Effector memory CD4-positive, alpha-beta T cell (primary cell): ENCODE results near the gene MCM8.

Source experiments
- DNase-seq, 3 donors: peaks; one replicate each; pipeline ENCODE4 v3.0.0-alpha.2; 2020
- H3K27ac ChIP-seq: 2 replicates; pipeline ENCODE4 v1.7.0; 2013; ENCODE audit warnings: mild to moderate bottlenecking, low read length, moderate library complexity; ENCODE audit not compliant: insufficient read depth, poor library complexity, severe bottlenecking
- H3K27me3 ChIP-seq: replicated peaks from 2 replicates; pipeline ENCODE4 v1.7.0; 2013; ENCODE audit warnings: mild to moderate bottlenecking, low read length; ENCODE audit not compliant: insufficient read depth, control insufficient read depth, poor library complexity, severe bottlenecking
- H3K36me3 ChIP-seq: 2 replicates; pipeline ENCODE4 v1.7.0; 2013; ENCODE audit warnings: mild to moderate bottlenecking, low read length, moderate library complexity; ENCODE audit not compliant: control insufficient read depth, insufficient read depth
- H3K4me1 ChIP-seq: 2 replicates; pipeline ENCODE4 v1.7.0; 2013; ENCODE audit warnings: low read length, mild to moderate bottlenecking; ENCODE audit not compliant: control insufficient read depth, insufficient read depth, poor library complexity, severe bottlenecking
- H3K4me3 ChIP-seq: 2 replicates; pipeline ENCODE4 v1.7.0; 2013; ENCODE audit warnings: low read length, low read depth, mild to moderate bottlenecking; ENCODE audit not compliant: insufficient read depth, poor library complexity, severe bottlenecking
- H3K9me3 ChIP-seq: 2 replicates; pipeline ENCODE4 v1.7.0; 2013; ENCODE audit warnings: mild to moderate bottlenecking, low read length, moderate library complexity; ENCODE audit not compliant: control insufficient read depth

The MCM8 gene

DNA sequence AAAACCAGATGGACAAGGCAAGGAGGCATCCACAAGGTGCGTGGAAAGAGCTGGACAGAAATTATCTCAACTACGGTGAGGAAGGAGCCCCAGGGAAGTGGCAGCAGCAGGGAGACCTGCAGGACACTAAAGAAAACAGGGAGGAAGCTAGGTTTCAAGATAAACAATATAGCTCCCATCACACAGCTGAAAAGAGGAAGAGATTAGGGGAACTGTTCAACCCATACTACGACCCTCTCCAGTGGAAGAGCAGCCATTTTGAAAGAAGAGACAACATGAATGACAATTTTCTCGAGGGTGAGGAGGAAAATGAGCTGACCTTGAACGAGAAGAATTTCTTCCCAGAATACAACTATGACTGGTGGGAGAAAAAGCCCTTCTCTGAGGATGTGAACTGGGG is 27.0 kb upstream of the MCM8 start:
- H3K9me3 ChIP-seq: no peaks in the 10 kb centered on the region
- H3K4me3 ChIP-seq: no peak overlapping the region
- no peaks in the 10 kb centered on the region for H3K4me1 ChIP-seq
- H3K36me3 ChIP-seq: no peaks in the 10 kb centered on the region
- no peaks in the 10 kb centered on the region for H3K27me3 ChIP-seq
- H3K27ac ChIP-seq: no peak overlapping the region
- DNase-seq: no peak

GRCh38 chr20:5925551-5925950 is 24.9 kb upstream of the MCM8 start:
- DNase-seq: no peak
- H3K27ac ChIP-seq: no peak overlapping the region
- H3K36me3 ChIP-seq: no peaks in the 10 kb centered on the region
- H3K27me3 ChIP-seq: no peaks in the 10 kb centered on the region
- H3K4me3 ChIP-seq: no peak overlapping the region
- H3K9me3 ChIP-seq: no peaks in the 10 kb centered on the region
- H3K4me1 ChIP-seq: no peaks in the 10 kb centered on the region

DNA sequence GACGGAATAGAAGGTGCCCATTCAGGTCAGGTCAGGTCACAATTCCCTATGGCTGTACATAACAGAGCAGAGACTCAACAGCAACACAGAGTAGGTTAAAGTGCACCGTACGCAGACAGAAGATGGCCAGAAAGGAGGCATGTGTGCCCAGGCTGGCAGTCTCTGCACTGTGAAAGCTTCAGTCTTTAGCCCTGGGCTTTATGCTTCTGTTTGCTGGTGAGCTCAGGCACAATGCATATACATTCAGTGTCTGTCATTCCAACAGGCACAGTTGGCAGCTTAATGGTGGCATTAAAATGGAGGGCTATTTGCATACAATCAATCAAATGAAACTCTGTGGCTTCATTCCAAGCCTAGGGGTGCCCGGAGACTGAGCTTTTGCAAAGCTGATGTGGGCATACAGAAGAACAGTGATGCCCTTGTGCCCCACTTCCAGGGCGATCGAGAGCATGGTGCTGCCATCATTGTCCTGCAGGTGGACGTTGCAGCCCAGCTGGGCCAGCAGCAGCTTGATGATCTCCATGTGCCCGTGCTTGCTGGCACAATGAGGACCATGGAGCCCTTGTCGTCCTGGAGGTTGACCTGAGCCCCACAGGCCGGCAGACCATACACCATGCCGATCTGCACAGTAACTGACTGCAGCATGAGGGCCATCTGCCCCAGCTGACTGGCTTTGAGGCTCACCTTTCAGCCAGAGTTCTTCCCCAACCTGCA is 22.5 kb upstream of the MCM8 start:
- DNase-seq: no peak
- no peaks in the 10 kb centered on the region for H3K27me3 ChIP-seq
- H3K4me3 ChIP-seq: no peak overlapping the region
- H3K27ac ChIP-seq: no peak overlapping the region
- no peaks in the 10 kb centered on the region for H3K9me3 ChIP-seq
- no peaks in the 10 kb centered on the region for H3K36me3 ChIP-seq
- H3K4me1 ChIP-seq: no peaks in the 10 kb centered on the region

- no peak for DNase-seq
Measured at GRCh38 chr20:5928836-5929715, 21.4 kb upstream of the MCM8 start.

DNA sequence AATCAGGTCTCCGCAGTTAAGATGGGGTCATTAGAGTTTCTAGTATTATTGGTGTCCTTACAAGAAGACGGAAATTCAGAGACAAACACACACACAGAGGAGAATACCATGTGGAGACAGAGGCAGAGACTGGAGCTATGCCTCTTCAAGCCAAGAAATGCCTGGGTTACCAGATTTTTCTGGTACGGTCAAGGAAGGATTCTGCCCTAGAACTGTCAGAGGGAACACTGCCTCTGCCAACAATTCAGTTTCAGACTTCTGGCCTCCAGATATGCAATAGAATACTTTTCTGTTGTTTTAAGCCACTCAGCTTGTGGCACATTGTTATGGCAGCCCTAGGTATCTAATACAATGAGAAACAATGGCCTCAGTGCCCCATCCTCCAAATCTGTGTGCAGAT is 19.0 kb upstream of the MCM8 start:
- H3K9me3 ChIP-seq: no peaks in the 10 kb centered on the region
- no peaks in the 10 kb centered on the region for H3K27me3 ChIP-seq
- H3K4me3 ChIP-seq: no peak overlapping the region
- DNase-seq: no peak
- H3K36me3 ChIP-seq: no peaks in the 10 kb centered on the region
- no peaks in the 10 kb centered on the region for H3K4me1 ChIP-seq
- H3K27ac ChIP-seq: no peak overlapping the region

More at GRCh38 chr20:5928836-5929715, 21.4 kb upstream of the MCM8 start:
- no peaks in the 10 kb centered on the region for H3K9me3 ChIP-seq
- H3K27me3 ChIP-seq: no peaks in the 10 kb centered on the region
- H3K36me3 ChIP-seq: no peaks in the 10 kb centered on the region
- no peak overlapping the region for H3K27ac ChIP-seq
- H3K4me1 ChIP-seq: no peaks in the 10 kb centered on the region
- no peak overlapping the region for H3K4me3 ChIP-seq

DNA sequence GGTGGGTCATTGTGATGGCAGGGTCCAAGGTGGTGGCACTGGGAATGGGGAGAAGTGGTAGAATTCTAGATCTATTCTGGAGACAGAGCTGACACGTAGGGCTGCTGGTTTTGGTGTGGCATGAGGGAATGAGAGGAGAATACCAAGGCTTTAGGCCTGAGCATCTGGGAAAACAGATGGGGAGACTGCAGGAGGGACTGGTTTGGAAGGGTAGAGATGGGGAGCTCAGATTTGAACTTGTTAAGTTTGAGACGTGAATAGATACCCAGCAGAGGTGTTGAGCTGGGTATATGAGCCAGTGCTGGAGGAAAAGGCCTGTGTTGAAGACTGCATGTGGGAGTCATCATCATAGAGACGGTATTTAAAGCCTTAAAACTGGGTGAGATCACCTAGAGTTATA is 17.7 kb upstream of the MCM8 start:
- no peak for DNase-seq
- H3K36me3 ChIP-seq: no peaks in the 10 kb centered on the region
- no peaks in the 10 kb centered on the region for H3K27me3 ChIP-seq
- no peak overlapping the region for H3K27ac ChIP-seq
- no peak overlapping the region for H3K4me3 ChIP-seq
- no peaks in the 10 kb centered on the region for H3K9me3 ChIP-seq
- no peaks in the 10 kb centered on the region for H3K4me1 ChIP-seq

DNA sequence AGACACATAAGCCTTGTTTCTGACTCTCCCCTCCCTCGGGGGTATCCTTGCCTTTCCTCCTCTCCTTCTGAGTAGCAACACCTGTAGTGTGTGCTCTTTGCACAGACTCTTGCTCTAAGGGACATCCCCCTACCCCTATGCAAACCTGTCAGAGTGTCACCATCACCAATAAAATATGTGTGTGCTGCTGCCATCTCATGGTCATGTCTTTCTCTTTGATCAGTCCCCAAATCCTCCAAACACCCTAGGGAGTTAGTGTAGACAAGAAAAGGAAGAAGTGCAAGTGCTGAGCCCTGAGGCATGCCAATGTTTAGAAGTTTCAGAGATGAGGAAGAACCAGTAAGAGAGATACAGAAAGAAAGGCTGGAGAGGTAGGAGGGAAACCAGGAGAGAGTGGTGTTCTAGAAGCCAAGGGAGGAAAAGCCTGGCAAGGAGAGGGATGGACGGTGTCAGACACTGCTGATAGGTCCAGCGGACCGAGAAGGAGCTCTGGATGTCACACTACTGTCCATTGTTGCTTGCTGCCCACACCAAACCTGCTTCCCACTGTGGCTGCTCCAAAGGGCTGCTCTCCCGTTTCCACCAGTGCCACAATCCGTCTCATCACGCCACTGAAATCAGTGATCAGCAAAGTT is 16.5 kb upstream of the MCM8 start:
- no peak overlapping the region for H3K4me3 ChIP-seq
- H3K36me3 ChIP-seq: peaks cover 10% of the 10 kb centered on the region
- no peak overlapping the region for H3K27ac ChIP-seq
- H3K4me1 ChIP-seq: no peaks in the 10 kb centered on the region
- H3K9me3 ChIP-seq: no peaks in the 10 kb centered on the region
- no peak for DNase-seq
- no peaks in the 10 kb centered on the region for H3K27me3 ChIP-seq

GRCh38 chr20:5935384-5935783 is 15.1 kb upstream of the MCM8 start:
- Histone ChIP-seq H3K4me3 (no peak overlapping the region), H3K9me3 (no peaks in the 10 kb centered on the region), H3K27ac (no peak overlapping the region), H3K27me3 (no peaks in the 10 kb centered on the region), H3K36me3 (peaks cover 20% of the 10 kb centered on the region), H3K4me1 (no peaks in the 10 kb centered on the region)
- no peak for DNase-seq

- Histone ChIP-seq H3K9me3 (no peaks in the 10 kb centered on the region), H3K4me1 (no peaks in the 10 kb centered on the region)
- DNase-seq: no peak
Measured at GRCh38 chr20:5936238-5936637, 14.2 kb upstream of the MCM8 start.

More at GRCh38 chr20:5936238-5936637, 14.2 kb upstream of the MCM8 start:
- Histone ChIP-seq H3K27ac (no peak overlapping the region), H3K27me3 (no peaks in the 10 kb centered on the region), H3K36me3 (peaks cover 29% of the 10 kb centered on the region), H3K4me3 (no peak overlapping the region)
